Kidney epithelial cell (primary cell): ENCODE measurements around the gene NKG7. TPM values are rescaled to one million over a fixed set of nuclear protein-coding genes. Genes with fewer than 3 reads are reported as not detected.
"Not testable (repeated sequence)": the region's sequence is repeated elsewhere in the genome, so short reads cannot be mapped to it uniquely, and the experiment has no call there.

Experiments
- DNase-seq: peaks from one replicate; pipeline ENCODE4 v3.0.0-alpha.2; 2010; ENCODE audit warnings: low read depth
- H3K27me3 ChIP-seq: 2 replicates; pipeline ENCODE4 v1.6.0; 2011; ENCODE audit warnings: low read length; ENCODE audit not compliant: control insufficient read depth, insufficient read depth
- H3K36me3 ChIP-seq: 2 replicates; pipeline ENCODE4 v1.5.1; 2011; ENCODE audit warnings: low read length; ENCODE audit not compliant: control insufficient read depth, insufficient read depth
- H3K4me3 ChIP-seq: 2 replicates; pipeline ENCODE4 v1.5.1; 2011; ENCODE audit warnings: low read depth, mild to moderate bottlenecking, control low read depth, low read length
- total RNA-seq: library from RNA; depleted of rRNA; stranded (reverse); fragments of >200 nt; gene quantifications from 2 replicates; pipeline ENCODE4 v1.2.3, GENCODE V29; 2015
- TF ChIP-seq, protein P1 (sequence below): IDR thresholded peaks from 2 replicates; pipeline ENCODE4 v1.5.1; 2011; ENCODE audit warnings: mild to moderate bottlenecking, moderate library complexity, low read length, control low read depth, inconsistent platforms; ENCODE audit not compliant: insufficient read depth, poor library complexity, severe bottlenecking

Gene NKG7
- total RNA-seq, 1 donor from 2014 or later = not detected

DNA sequence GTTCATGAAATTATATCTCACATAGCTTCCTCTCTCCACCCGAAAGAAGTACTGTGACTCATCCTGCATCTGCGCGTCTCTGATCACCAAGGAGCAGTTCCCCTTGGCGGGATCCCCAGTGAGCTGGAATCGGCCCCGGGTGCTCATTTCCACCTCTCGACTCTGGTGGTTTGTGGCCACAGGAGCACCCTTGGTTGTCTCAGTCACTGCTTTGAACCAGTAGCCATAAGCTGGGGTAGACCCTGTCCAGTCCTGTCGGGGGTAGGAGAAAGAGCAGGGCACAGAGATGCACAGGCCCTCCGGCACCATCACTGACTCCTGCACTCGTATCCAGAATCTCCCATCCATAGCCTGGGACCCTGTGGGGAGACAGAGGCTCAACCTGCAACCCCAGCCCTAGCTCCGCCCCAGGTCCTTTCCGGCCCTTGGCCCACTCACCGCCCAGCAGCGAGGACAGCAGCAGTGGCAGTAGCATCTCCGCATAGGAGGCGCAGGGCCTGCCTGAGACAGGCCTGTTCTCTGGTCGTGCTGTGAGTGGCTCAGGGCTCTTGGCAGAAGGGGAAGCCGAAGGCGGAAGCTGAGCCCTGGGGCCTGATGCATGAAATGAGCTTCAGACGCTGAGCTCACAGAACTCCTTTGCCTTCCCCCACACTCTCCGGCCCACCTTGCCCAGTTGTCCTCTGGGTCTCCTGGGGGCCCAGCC lies 44.8 kb upstream of the NKG7 start, which contains the start of gene SIGLEC10:
TSS of gene SIGLEC10 (minus strand) at position 536 of the 703 bp plus-strand sequence. CDS start at position 475, 61 bp downstream.
- no peak for DNase-seq
- TF ChIP-seq, protein P1, sequence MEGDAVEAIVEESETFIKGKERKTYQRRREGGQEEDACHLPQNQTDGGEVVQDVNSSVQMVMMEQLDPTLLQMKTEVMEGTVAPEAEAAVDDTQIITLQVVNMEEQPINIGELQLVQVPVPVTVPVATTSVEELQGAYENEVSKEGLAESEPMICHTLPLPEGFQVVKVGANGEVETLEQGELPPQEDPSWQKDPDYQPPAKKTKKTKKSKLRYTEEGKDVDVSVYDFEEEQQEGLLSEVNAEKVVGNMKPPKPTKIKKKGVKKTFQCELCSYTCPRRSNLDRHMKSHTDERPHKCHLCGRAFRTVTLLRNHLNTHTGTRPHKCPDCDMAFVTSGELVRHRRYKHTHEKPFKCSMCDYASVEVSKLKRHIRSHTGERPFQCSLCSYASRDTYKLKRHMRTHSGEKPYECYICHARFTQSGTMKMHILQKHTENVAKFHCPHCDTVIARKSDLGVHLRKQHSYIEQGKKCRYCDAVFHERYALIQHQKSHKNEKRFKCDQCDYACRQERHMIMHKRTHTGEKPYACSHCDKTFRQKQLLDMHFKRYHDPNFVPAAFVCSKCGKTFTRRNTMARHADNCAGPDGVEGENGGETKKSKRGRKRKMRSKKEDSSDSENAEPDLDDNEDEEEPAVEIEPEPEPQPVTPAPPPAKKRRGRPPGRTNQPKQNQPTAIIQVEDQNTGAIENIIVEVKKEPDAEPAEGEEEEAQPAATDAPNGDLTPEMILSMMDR = no peak

DNA sequence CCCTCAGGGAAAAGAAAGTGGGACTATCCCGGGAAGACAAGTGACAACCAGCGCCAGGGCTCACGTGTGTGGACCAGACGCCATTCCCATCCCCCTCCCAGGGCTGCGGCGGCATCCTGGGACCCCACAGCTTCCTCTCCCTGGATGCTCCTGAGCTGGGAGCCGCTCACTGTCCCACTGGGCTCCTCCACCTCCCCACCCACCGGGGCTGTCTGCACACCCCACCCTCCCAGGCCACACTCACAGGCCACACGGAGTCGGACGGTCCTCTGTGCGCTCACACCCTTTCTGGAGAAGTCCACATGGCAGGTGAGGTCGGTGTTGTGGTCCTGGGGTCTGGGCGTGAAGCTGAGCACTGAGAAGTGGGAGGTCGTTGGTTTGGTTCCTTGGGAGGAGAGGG lies 44.0 kb upstream of the NKG7 start:
- not testable (repeated sequence) for H3K36me3 ChIP-seq, H3K4me3 ChIP-seq, DNase-seq, H3K27me3 ChIP-seq

More for the DNA sequence above, 44.8 kb upstream of the NKG7 start, which contains the start of gene SIGLEC10:
- Histone ChIP-seq H3K27me3 (no peaks in the 10 kb centered on the region), H3K4me3 (no peak within 1 kb of the TSS), H3K36me3 (no peaks in the 10 kb centered on the region)

DNA sequence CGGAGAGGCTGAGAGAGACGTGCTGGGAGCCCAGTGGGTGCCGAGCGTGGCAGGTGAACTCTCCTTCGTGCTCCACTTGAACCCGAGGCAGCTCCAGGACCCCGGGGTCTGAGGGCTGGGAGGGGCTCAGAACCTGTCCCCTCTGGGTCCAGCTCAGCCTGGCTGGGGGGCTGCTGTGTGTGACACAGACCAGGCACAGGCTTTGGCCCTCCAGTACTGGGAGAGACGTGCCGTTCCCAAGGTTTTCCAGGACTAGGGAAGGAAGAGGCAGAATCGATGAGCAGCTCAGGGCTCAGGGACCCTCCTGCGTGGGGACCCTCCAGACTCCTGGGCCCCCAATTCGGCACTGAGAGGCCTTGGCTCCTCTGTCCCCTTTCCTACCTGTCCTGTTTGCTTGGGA lies 42.7 kb upstream of the NKG7 start:
- Histone ChIP-seq H3K27me3 (no peaks in the 10 kb centered on the region), H3K4me3 (no peak overlapping the region), H3K36me3 (no peaks in the 10 kb centered on the region)
- DNase-seq = no peak
- TF ChIP-seq, protein P1 = no peak

DNA sequence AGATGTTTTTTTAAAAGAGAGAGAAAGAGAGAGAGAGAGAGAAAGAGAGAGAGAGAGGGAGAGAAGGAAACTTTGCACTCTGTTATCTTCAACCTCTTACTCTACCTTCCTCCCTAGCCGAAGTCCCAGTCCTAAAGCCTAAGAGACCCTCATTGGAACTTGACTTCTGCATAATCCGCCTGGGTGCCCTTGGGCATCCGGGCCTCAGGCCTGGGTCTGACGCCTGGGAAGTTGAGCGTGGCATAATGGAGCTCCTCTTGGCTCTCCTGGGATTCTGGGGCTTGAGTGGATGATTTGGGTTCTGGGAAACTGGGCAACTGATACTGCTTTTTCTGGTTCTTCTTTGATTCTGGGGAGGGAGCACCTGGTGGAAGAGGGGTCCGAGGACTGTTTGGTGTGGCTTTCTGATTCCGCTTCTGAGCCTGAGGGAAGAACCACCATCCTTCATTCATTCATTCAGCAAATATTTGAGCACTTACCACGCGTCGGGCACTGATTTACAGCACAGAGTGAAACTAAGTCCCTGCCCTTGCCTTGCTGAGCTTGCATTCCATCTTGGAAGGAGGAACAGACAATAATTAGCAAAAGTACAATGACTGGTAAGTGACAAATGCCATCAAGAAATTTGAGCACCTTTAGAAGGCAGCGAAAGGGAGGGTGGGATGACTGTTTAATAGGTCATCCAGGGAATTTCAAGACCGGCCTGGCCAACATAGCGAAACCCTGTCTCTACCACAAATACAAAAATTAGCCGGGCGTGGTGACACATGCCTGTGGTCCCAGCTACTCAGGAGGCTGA lies 38.7 kb upstream of the NKG7 start:
- TF ChIP-seq, protein P1 = no peak
- no peak for DNase-seq
- Histone ChIP-seq H3K36me3 (no peaks in the 10 kb centered on the region), H3K27me3 (no peaks in the 10 kb centered on the region), H3K4me3 (no peak overlapping the region)

DNA sequence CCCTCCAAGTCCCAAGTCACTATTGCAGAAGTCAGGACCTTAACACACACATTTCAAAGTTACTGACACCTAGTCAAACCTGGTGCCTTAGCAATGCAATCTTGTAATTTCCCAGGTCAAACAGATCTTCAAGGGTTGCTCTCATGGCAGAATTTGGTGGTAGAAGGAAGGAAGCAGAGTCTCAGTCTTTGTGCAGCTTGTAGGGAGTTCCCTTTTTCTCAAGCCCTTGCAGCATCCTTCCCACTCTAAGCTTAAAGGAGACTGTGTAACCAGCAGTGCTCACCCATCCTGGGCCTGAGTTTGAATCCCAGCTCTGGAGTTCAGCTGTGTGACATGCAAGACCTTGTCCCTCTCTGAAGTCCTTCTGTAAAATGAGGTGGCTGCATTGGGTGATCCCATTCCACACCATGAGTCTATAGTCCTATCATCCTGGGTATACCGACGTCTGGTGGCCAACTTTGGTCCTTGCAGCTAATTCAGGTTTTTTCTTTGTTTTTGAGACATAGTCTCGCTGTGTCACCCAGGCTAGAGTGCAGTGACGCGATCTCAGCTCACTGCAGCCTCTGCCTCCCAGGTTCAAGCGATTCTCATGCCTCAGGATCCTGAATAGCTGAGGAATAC lies 35.2 kb upstream of the NKG7 start:
- DNase-seq = no peak
- no peaks in the 10 kb centered on the region for H3K27me3 ChIP-seq
- H3K4me3 ChIP-seq = no peak overlapping the region
- H3K36me3 ChIP-seq = no peaks in the 10 kb centered on the region
- TF ChIP-seq, protein P1 = no peak

DNA sequence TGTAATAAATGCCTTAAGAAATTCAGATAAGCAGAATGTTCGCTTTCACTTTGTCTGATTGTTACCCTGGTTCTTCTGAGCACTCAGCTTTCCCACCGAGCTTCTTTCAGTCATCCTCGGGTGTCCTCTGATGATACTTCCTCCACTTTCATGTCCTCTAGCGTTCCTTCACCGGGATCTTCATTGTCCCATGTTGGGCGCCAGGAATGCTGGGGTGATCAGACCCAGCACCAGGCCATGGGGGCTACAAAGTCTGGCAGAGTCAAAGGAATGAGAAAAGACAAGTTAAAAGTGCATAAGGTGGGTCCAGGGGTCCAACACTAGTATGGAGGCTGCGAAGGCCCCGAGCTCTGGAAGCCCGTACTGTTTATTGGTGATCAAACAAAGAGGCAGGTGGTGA lies 29.7 kb upstream of the NKG7 start:
- Histone ChIP-seq H3K27me3 (no peaks in the 10 kb centered on the region), H3K4me3 (no peak overlapping the region), H3K36me3 (no peaks in the 10 kb centered on the region)
- TF ChIP-seq, protein P1 = no peak
- no peak for DNase-seq

DNA sequence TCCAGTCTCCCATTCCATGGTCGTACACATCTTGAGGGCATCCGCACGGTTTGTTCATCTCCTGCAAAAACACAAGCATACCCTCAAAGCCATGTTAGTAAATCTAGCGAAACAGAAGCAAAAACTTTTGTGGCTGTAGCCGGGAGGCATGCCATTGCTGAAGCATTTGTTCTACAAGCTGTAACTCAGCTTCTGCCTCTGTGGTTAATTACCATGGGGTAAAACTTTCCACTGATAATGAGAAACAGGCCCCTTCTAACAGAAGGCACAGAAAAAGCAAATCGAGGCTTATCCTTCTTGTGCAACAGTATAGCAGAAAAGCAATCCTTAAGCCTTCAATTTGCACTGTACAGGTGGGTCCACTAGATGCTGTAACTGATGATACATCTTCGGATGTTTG lies 27.5 kb upstream of the NKG7 start:
- not testable (repeated sequence) for H3K27me3 ChIP-seq, DNase-seq, H3K36me3 ChIP-seq, H3K4me3 ChIP-seq
